ENCODE data around the gene ASB3. TPM values are rescaled to one million over a fixed set of nuclear protein-coding genes. Genes with fewer than 3 reads are reported as not detected.

Gene ASB3
- total RNA-seq, 4 donors from 2014 or later = 10.0 to 15.0 (median 13.2) TPM

GRCh38 chr2:53640466-53640865, 146.3 kb downstream of the ASB3 start:
- no peaks in the 10 kb centered on the region for H3K9me3 ChIP-seq
- TF ChIP-seq POLR2AphosphoS5 (IDR thresholded peaks at IDR 0.05) (no peak), EP300 (IDR thresholded peaks at IDR 0.05) (no peak), CTCF (IDR thresholded peaks at IDR 0.05) (no peak), POLR2A (IDR thresholded peaks at IDR 0.05; ENCODE audit: low read depth) (no peak)
- no peaks in the 10 kb centered on the region for H3K36me3 ChIP-seq
- 86% methylated on average over 3 of the region's 3 CpGs for WGBS
- H3K4me1 ChIP-seq = no peaks in the 10 kb centered on the region
- no peak overlapping the region for H3K27ac ChIP-seq (replicated peaks in 1 of 4)
- intact Hi-C loops (cut with DNase I) = no loop called here
- peak; percentile 37 for DNase-seq (ENCODE audit: extremely low spot score)
- no peak overlapping the region for H3K4me3 ChIP-seq
- no peaks in the 10 kb centered on the region for H3K27me3 ChIP-seq

GRCh38 chr2:53636596-53636995, 150.2 kb downstream of the ASB3 start:
- Histone ChIP-seq H3K4me3 (no peak overlapping the region), H3K27me3 (no peaks in the 10 kb centered on the region), H3K4me1 (no peaks in the 10 kb centered on the region), H3K9me3 (no peaks in the 10 kb centered on the region), H3K36me3 (no peaks in the 10 kb centered on the region), H3K27ac (replicated peaks in 1 of 4) (no peak overlapping the region)
- 89% methylated on average over 6 of the region's 6 CpGs for WGBS
- intact Hi-C loops (cut with DNase I) = no loop called here
- DNase-seq (ENCODE audit: extremely low spot score) = no peak
- no peak for TF ChIP-seq POLR2A (IDR thresholded peaks at IDR 0.05; ENCODE audit: low read depth)
- TF ChIP-seq CTCF (IDR thresholded peaks at IDR 0.05) = no peak
- no peak for TF ChIP-seq POLR2AphosphoS5 (IDR thresholded peaks at IDR 0.05)
- TF ChIP-seq EP300 (IDR thresholded peaks at IDR 0.05) = no peak

- DNase-seq (ENCODE audit: extremely low spot score) = peak; percentile 24
- Histone ChIP-seq H3K36me3 (no peaks in the 10 kb centered on the region), H3K9me3 (no peaks in the 10 kb centered on the region), H3K27ac (replicated peaks in 1 of 4) (no peak overlapping the region), H3K27me3 (no peaks in the 10 kb centered on the region), H3K4me3 (no peak overlapping the region), H3K4me1 (no peaks in the 10 kb centered on the region)
- intact Hi-C loops (cut with DNase I) = no loop called here
- WGBS = 91% methylated on average over 4 of the region's 4 CpGs
- TF ChIP-seq CTCF (IDR thresholded peaks at IDR 0.05) = no peak
- no peak for TF ChIP-seq POLR2AphosphoS5 (IDR thresholded peaks at IDR 0.05)
- no peak for TF ChIP-seq POLR2A (IDR thresholded peaks at IDR 0.05; ENCODE audit: low read depth)
- TF ChIP-seq EP300 (IDR thresholded peaks at IDR 0.05) = no peak
Measured at GRCh38 chr2:53636109-53636508, 150.6 kb downstream of the ASB3 start.

GRCh38 chr2:53635694-53636093, 151.1 kb downstream of the ASB3 start:
- Histone ChIP-seq H3K27me3 (no peaks in the 10 kb centered on the region), H3K36me3 (no peaks in the 10 kb centered on the region), H3K4me1 (no peaks in the 10 kb centered on the region), H3K9me3 (no peaks in the 10 kb centered on the region), H3K4me3 (no peak overlapping the region), H3K27ac (replicated peaks in 1 of 4) (no peak overlapping the region)
- 83% methylated on average over 3 of the region's 3 CpGs for WGBS
- intact Hi-C loops (cut with DNase I) = no loop called here
- TF ChIP-seq POLR2AphosphoS5 (IDR thresholded peaks at IDR 0.05) = no peak
- TF ChIP-seq CTCF (IDR thresholded peaks at IDR 0.05) = no peak
- TF ChIP-seq POLR2A (IDR thresholded peaks at IDR 0.05; ENCODE audit: low read depth) = no peak
- no peak for TF ChIP-seq EP300 (IDR thresholded peaks at IDR 0.05)
- peak; percentile 47 for DNase-seq (ENCODE audit: extremely low spot score)

- intact Hi-C loops (cut with DNase I) = no loop called here
- Histone ChIP-seq H3K9me3 (no peaks in the 10 kb centered on the region), H3K4me3 (no peak overlapping the region), H3K27ac (replicated peaks in 1 of 4) (no peak overlapping the region), H3K27me3 (no peaks in the 10 kb centered on the region), H3K4me1 (no peaks in the 10 kb centered on the region), H3K36me3 (no peaks in the 10 kb centered on the region)
- DNase-seq (ENCODE audit: extremely low spot score) = peak; percentile 64
- TF ChIP-seq POLR2AphosphoS5 (IDR thresholded peaks at IDR 0.05) = no peak
- TF ChIP-seq EP300 (IDR thresholded peaks at IDR 0.05) = no peak
- TF ChIP-seq CTCF (IDR thresholded peaks at IDR 0.05) = no peak
- no peak for TF ChIP-seq POLR2A (IDR thresholded peaks at IDR 0.05; ENCODE audit: low read depth)
- WGBS = 67% methylated on average over 1 of the region's 1 CpG
Measured at GRCh38 chr2:53633441-53633840, 153.3 kb downstream of the ASB3 start.
